SU-DHL-6 (cell line): Measurements from ENCODE around the gene MUC5B.

Experiments used
- H2AFZ ChIP-seq: fragments of 200-600 bp; sonication (generic); 2 replicates; pipeline ENCODE4 v1.6.1; 2014; ENCODE audit warnings: low read depth, mild to moderate bottlenecking, moderate library complexity, mixed read lengths, antibody characterized with exemption, low read length; ENCODE audit not compliant: severe bottlenecking
- H3F3A ChIP-seq: fragments of 200-600 bp; shearing (Covaris generic); 2 replicates; pipeline ENCODE4 v1.6.0; 2016; ENCODE audit warnings: antibody characterized with exemption, mild to moderate bottlenecking; ENCODE audit not compliant: insufficient read depth
- H3K27ac ChIP-seq: fragments of 200-600 bp; sonication (generic); 2 replicates; pipeline ENCODE4 v1.5.1; 2016; ENCODE audit warnings: low read depth, mild to moderate bottlenecking, low read length, moderate library complexity, mixed read lengths
- H3K27me3 ChIP-seq: fragments of 200-600 bp; sonication (generic), shearing (Covaris generic); 2 replicates; pipeline ENCODE4 v1.6.0; 2014; ENCODE audit warnings: mild to moderate bottlenecking, low read length
- H3K36me3 ChIP-seq: fragments of 200-600 bp; sonication (generic); 2 replicates; pipeline ENCODE4 v1.6.1; 2014; ENCODE audit warnings: mild to moderate bottlenecking, low read length, mixed read lengths
- H3K4me2 ChIP-seq: fragments of 300-600, 200-600 bp; shearing (Covaris generic), sonication (generic); 2 replicates; pipeline ENCODE4 v1.6.0; 2014; ENCODE audit warnings: low read length, low read depth, mild to moderate bottlenecking; ENCODE audit not compliant: poor library complexity, severe bottlenecking
- H3K4me3 ChIP-seq: fragments of 200-600 bp; sonication (generic); 2 replicates; pipeline ENCODE4 v1.5.1; 2014; ENCODE audit warnings: antibody characterized with exemption, low read length, mild to moderate bottlenecking, mixed read lengths; ENCODE audit not compliant: insufficient read depth, poor library complexity, severe bottlenecking
- H3K79me2 ChIP-seq: fragments of 200-600 bp; sonication (generic); 2 replicates; pipeline ENCODE4 v1.6.1; 2014; ENCODE audit warnings: mild to moderate bottlenecking, low read length, moderate library complexity; ENCODE audit not compliant: insufficient read depth
- H3K9ac ChIP-seq: fragments of 200-600 bp; sonication (generic); 2 replicates; pipeline ENCODE4 v1.7.0; 2014; ENCODE audit warnings: mild to moderate bottlenecking, low read length
- H3K9me2 ChIP-seq: fragments of 200-600 bp; sonication (generic); replicated peaks from 2 replicates; pipeline ENCODE4 v1.6.1; 2014; ENCODE audit warnings: low read length; ENCODE audit not compliant: insufficient read depth
- H3K9me3 ChIP-seq: fragments of 200-600 bp; sonication (generic); 2 replicates; pipeline ENCODE4 v1.6.1; 2014; ENCODE audit warnings: low read length, mixed read lengths; ENCODE audit not compliant: insufficient read depth
- H4K20me1 ChIP-seq: fragments of 200-600 bp; sonication (generic); 2 replicates; pipeline ENCODE4 v1.6.1; 2014; ENCODE audit warnings: low read depth, mild to moderate bottlenecking, antibody characterized with exemption, low read length, moderate library complexity, mixed read lengths
- CTCF ChIP-seq: fragments of 200-600 bp; sonication (generic); IDR thresholded peaks from one replicate; pipeline ENCODE4 v1.5.1; 2017; ENCODE audit warnings: antibody characterized with exemption, mild to moderate bottlenecking, low read length, moderate library complexity; ENCODE audit not compliant: insufficient read depth, poor library complexity, severe bottlenecking
- EZH2phosphoT487 ChIP-seq: fragments of 200-600 bp; sonication (generic), shearing (Covaris generic); conservative IDR thresholded peaks from 2 replicates; pipeline ENCODE4 v1.6.1; 2018; ENCODE audit warnings: mild to moderate bottlenecking, antibody characterized with exemption, low read length, moderate library complexity, mixed read lengths

Gene MUC5B

DNA sequence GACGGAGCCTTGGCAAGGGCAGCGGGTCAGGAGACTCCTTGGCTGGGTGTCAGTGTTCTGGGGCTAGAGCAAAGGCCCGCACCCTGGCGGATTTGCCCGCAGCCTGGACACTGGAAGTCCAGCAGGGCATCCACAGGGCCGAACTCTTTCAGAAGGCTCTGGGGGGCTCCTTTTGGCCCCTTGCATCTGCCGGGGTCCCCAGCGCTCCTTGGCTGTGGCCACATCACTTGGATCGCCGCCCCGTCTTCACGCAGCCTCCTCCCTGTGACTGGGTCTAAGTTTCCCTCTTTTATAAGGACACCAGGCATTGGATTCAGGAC is 45.1 kb upstream of the MUC5B start:
- Histone ChIP-seq H3K79me2 (no peaks in the 10 kb centered on the region), H3K9me2 (no peaks in the 10 kb centered on the region), H2AFZ (no peak overlapping the region), H3K27me3 (no peaks in the 10 kb centered on the region), H3K9me3 (no peaks in the 10 kb centered on the region), H3K27ac (no peak overlapping the region), H3K36me3 (no peaks in the 10 kb centered on the region), H3F3A (no peaks in the 10 kb centered on the region), H4K20me1 (no peaks in the 10 kb centered on the region), H3K9ac (no peak overlapping the region), H3K4me2 (no peak overlapping the region), H3K4me3 (no peak overlapping the region)
- no peak for TF ChIP-seq EZH2phosphoT487
- no peak for TF ChIP-seq CTCF

- TF ChIP-seq CTCF (no peak), EZH2phosphoT487 (no peak)
These were observed 44.5 kb upstream of the MUC5B start for GRCh38 chr11:1178201-1178885.

GRCh38 chr11:1178906-1179305 is 44.0 kb upstream of the MUC5B start:
- Histone ChIP-seq H3K79me2 (no peaks in the 10 kb centered on the region), H3F3A (no peaks in the 10 kb centered on the region), H3K4me2 (no peak overlapping the region), H4K20me1 (no peaks in the 10 kb centered on the region), H3K27me3 (no peaks in the 10 kb centered on the region), H3K27ac (no peak overlapping the region), H3K9ac (no peak overlapping the region), H2AFZ (no peak overlapping the region), H3K9me2 (no peaks in the 10 kb centered on the region), H3K9me3 (no peaks in the 10 kb centered on the region), H3K4me3 (no peak overlapping the region), H3K36me3 (no peaks in the 10 kb centered on the region)
- TF ChIP-seq EZH2phosphoT487 (no peak), CTCF (no peak)

More at GRCh38 chr11:1178201-1178885, 44.5 kb upstream of the MUC5B start:
- H3K9me3 ChIP-seq = no peaks in the 10 kb centered on the region
- no peaks in the 10 kb centered on the region for H3F3A ChIP-seq
- no peak overlapping the region for H3K4me3 ChIP-seq
- H2AFZ ChIP-seq = no peak overlapping the region
- H3K27ac ChIP-seq = no peak overlapping the region
- no peaks in the 10 kb centered on the region for H4K20me1 ChIP-seq
- H3K4me2 ChIP-seq = no peak overlapping the region
- no peaks in the 10 kb centered on the region for H3K36me3 ChIP-seq
- H3K79me2 ChIP-seq = no peaks in the 10 kb centered on the region
- H3K9me2 ChIP-seq = no peaks in the 10 kb centered on the region
- no peak overlapping the region for H3K9ac ChIP-seq
- H3K27me3 ChIP-seq = no peaks in the 10 kb centered on the region
